ENCODE data around the gene ARMC7. TPM values are rescaled to one million over a fixed set of nuclear protein-coding genes. Genes with fewer than 3 reads are reported as not detected.

ARMC7 gene
- total and polyA plus RNA-seq, 10 of the 15 experiments (the other 5 are each of a cell fraction or from before 2014, with no cell fraction given) = 1.5 to 19.8 (median 6.3) TPM

DNA sequence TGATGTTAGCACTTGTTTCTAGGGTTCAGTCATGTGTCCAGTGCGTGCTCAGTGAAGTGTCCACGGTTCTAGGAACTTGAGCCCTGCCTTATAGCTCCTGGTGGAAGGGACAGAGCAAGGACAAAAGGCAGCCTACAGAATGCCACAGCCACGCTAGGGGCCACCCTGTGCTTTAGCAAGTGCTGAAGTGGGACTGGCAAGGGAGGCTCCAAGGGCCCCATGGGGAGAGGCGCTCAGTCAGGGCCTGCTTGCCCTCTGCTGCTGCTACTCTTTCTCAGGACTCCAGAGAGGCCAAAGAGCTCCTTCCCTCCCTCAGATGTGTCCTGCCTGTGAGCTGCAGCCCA is 15.0 kb downstream of the ARMC7 start:
- CTCF ChIA-PET = interaction anchor here (1.6 kb wide), 1 partner anchor 11 kb away, joined by 10 read pairs; no protein-coding TSS in a partner anchor
- DNase-seq (ENCODE audit: low read depth, low spot score) (no peak), ATAC-seq (no peak), FAIRE-seq (no peak)
- RAD21 ChIA-PET (ENCODE audit: unreplicated experiment) = interaction anchor here (1.0 to 2.3 kb wide), 3 partner anchors 11 to 163 kb away, joined by 3 to 13 read pairs (median 3); partner anchors contain the start of gene SLC16A5
- SMC1A ChIA-PET (ENCODE audit: uncharacterized antibody, unreplicated experiment) = interaction anchor here (0.7 kb wide), 1 partner anchor 11 kb away, joined by 4 read pairs; no protein-coding TSS in a partner anchor
- TF ChIP-seq CREM (IDR thresholded peaks at IDR 0.05; ENCODE audit: low read depth) = no peak
- no peak for TF ChIP-seq SMARCA5 (IDR thresholded peaks at IDR 0.05)
- TF ChIP-seq SUZ12 (IDR thresholded peaks at IDR 0.05; ENCODE audit: unreplicated experiment) = no peak
- peak; percentile 37; the same call in 1 of the 2 replicates for TF ChIP-seq POLR2A (IDR thresholded peaks at IDR 0.05; ENCODE audit: low read depth, low read length)
- no peak for TF ChIP-seq SREBF1 (IDR thresholded peaks at IDR 0.05; ENCODE audit: low read length)
- TF ChIP-seq, protein P1, sequence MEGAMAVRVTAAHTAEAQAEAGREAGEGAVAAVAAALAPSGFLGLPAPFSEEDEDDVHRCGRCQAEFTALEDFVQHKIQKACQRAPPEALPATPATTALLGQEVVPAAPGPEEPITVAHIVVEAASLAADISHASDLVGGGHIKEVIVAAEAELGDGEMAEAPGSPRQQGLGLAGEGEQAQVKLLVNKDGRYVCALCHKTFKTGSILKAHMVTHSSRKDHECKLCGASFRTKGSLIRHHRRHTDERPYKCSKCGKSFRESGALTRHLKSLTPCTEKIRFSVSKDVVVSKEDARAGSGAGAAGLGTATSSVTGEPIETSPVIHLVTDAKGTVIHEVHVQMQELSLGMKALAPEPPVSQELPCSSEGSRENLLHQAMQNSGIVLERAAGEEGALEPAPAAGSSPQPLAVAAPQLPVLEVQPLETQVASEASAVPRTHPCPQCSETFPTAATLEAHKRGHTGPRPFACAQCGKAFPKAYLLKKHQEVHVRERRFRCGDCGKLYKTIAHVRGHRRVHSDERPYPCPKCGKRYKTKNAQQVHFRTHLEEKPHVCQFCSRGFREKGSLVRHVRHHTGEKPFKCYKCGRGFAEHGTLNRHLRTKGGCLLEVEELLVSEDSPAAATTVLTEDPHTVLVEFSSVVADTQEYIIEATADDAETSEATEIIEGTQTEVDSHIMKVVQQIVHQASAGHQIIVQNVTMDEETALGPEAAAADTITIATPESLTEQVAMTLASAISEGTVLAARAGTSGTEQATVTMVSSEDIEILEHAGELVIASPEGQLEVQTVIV (IDR thresholded peaks at IDR 0.05; ENCODE audit: borderline replicate concordance, partially characterized antibody) = no peak
- no peak for TF ChIP-seq JUND (IDR thresholded peaks at IDR 0.05; ENCODE audit: low read depth, low read length)
- no peak for TF ChIP-seq NBN (IDR thresholded peaks at IDR 0.05)
- no TSS peak for BruUV-seq (replicated peaks)
- Histone ChIP-seq H3K36me3 (ENCODE audit: control insufficient read depth in 2 of 2, insufficient read depth in 2 of 2, low read length in 1 of 2) (peaks cover 3% of the 10 kb centered on the region in 2 experiments; a peak in 3 of 4 replicates), H3K4me1 (ENCODE audit: control insufficient read depth, insufficient read depth, low read length) (peaks cover 10% of the 10 kb centered on the region), H3K27ac (ENCODE audit: control insufficient read depth, insufficient read depth) (no peak overlapping the region), H3K4me2 (ENCODE audit: control insufficient read depth, insufficient read depth) (no peak overlapping the region), H3K4me3 (no peak overlapping the region), H2AFZ (ENCODE audit: control insufficient read depth, low read depth, low read length) (no peak overlapping the region), H3K9ac (ENCODE audit: control insufficient read depth, insufficient read depth, low read length) (no peak overlapping the region), H4K20me1 (ENCODE audit: control insufficient read depth, insufficient read depth) (no peaks in the 10 kb centered on the region), H3K9me3 (replicated peaks; ENCODE audit: control insufficient read depth, insufficient read depth, low read length) (no peaks in the 10 kb centered on the region), H3K27me3 (replicated peaks in 1 of 2; ENCODE audit: control insufficient read depth in 2 of 2, insufficient read depth in 2 of 2, low read length in 1 of 2) (no peaks in the 10 kb centered on the region), H3K79me2 (ENCODE audit: control insufficient read depth, insufficient read depth, low read length) (no peaks in the 10 kb centered on the region; the same call in 1 of the 2 replicates)
- POLR2A ChIA-PET = no interaction called here
- 70% methylated on average over 4 of the region's 4 CpGs for whole genome bisulfite sequencing (ENCODE audit: insufficient coverage, insufficient replicate concordance, low lambda C conversion rate, missing lambda C conversion rate)
- in situ Hi-C loops (cut with MboI) = no loop called here
- intact Hi-C loops (cut with micrococcal nuclease; ENCODE audit: unreplicated experiment) = loop anchor here (5.0 kb wide), 1 partner anchor 162 kb away; no protein-coding TSS in a partner anchor

All from GM12878 (cell line).